ENCODE data around the gene VPS18.
A peak's percentile ranks its signal among the peaks of the same experiment; 100 is the strongest.
"Not testable (repeated sequence)": the region's sequence is repeated elsewhere in the genome, so short reads cannot be mapped to it uniquely, and the experiment has no call there.

Gene VPS18

DNA sequence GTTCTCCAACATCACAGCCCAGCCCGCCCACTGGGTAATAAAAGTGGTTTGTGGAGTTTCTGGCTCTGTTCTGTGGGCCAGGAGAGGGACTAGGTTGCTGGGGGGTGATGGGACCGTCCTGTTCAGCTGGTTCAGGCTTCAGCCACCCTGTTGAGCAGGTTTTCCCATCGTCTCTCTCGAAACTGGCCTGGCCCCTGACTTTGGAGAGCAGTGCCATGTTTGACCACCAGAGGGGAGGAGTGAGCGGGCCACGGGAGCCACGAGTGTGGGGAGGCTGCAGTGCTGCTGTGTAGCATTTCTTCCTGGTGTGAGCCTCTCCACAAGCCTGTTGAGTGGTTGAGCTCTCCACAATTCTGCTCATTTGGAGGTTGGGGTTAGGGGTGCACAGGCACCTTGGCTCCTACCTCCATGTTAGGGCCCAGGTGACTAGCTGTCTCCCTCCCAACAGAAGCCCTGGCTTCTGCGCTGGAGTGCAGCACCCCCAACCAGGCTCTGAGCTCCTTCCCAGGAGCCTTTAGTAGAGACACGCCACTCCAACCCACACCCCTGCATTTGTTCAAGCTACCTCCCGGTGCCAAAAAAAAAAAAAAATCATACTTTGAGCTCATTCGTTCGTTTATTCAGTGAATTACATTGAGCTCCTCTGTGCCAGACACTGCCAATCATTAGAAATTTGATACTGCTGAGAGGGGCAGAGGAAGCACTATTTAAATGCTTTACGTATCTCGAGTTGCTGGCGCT is 36.5 kb upstream of the VPS18 start:
- H3K4me3 ChIP-seq (ENCODE audit: control insufficient read depth, low read depth, low read length), result no peak overlapping the region
- DNase-seq (ENCODE audit: low read depth), result peak; percentile 53

DNA sequence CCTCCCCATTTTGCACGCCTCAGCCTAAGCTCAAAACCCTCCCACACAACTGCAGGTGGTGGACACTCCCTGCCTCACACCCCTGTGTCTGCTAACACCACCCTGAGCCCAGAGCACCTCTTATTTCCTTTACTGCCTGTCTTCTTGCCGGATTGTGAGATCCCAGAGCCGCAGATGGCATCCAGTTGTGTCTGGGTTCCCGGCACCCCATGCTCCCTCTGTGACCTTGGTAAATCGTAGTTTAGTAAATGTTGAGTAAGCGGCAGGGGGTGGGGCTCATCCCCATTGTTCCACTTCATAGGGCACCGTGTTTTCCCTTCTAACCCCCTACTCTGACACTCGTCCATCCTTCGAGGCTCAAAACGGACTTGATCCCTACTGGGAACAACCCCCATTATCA is 35.5 kb upstream of the VPS18 start:
- DNase-seq (ENCODE audit: low read depth), result no peak
- no peak overlapping the region for H3K4me3 ChIP-seq (ENCODE audit: control insufficient read depth, low read depth, low read length)
- TF ChIP-seq, protein P1, sequence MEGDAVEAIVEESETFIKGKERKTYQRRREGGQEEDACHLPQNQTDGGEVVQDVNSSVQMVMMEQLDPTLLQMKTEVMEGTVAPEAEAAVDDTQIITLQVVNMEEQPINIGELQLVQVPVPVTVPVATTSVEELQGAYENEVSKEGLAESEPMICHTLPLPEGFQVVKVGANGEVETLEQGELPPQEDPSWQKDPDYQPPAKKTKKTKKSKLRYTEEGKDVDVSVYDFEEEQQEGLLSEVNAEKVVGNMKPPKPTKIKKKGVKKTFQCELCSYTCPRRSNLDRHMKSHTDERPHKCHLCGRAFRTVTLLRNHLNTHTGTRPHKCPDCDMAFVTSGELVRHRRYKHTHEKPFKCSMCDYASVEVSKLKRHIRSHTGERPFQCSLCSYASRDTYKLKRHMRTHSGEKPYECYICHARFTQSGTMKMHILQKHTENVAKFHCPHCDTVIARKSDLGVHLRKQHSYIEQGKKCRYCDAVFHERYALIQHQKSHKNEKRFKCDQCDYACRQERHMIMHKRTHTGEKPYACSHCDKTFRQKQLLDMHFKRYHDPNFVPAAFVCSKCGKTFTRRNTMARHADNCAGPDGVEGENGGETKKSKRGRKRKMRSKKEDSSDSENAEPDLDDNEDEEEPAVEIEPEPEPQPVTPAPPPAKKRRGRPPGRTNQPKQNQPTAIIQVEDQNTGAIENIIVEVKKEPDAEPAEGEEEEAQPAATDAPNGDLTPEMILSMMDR (conservative IDR thresholded peaks at IDR 0.05; ENCODE audit: control insufficient read depth, insufficient read depth, low read depth, low read length), result no peak

More for the DNA sequence above, 36.5 kb upstream of the VPS18 start:
- TF ChIP-seq, protein P1 (conservative IDR thresholded peaks at IDR 0.05; ENCODE audit: control insufficient read depth, insufficient read depth, low read depth, low read length), result peak; percentile 96

DNA sequence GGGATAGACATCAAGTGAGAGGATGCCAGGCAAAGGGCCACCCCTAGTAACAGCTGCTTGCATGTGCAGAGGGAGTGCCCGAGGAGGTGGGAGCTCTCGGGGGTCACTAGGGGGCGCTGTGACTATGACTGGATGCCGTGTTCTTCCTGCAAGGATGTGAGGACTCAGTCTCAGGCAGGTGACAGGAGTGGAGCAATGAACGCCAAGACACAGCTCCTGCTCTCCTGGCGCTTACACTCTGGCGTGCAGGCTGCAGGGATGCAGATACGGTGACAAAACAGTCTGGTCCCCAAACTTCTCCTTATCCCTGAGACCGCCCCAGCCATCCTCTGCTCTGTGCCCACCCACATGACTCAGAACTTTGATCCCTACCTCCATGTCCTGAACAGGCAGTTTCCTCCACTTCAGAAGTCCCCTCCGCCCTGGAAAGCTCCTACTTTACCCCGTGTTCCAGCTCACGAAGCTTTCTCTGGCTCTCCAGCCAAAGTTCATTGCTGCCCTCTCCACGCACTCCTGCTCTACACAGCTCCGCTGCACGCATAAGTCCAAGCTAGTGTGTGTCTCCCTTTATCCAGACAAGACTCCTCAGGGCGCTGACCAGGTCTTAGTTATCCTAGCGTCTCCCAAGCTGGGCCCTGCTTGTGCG is 34.9 kb upstream of the VPS18 start:
- TF ChIP-seq, protein P1 (conservative IDR thresholded peaks at IDR 0.05; ENCODE audit: control insufficient read depth, insufficient read depth, low read depth, low read length), result peak; percentile 87
- H3K4me3 ChIP-seq (ENCODE audit: control insufficient read depth, low read depth, low read length), result no peak overlapping the region
- DNase-seq (ENCODE audit: low read depth), result peak; percentile 72

DNA sequence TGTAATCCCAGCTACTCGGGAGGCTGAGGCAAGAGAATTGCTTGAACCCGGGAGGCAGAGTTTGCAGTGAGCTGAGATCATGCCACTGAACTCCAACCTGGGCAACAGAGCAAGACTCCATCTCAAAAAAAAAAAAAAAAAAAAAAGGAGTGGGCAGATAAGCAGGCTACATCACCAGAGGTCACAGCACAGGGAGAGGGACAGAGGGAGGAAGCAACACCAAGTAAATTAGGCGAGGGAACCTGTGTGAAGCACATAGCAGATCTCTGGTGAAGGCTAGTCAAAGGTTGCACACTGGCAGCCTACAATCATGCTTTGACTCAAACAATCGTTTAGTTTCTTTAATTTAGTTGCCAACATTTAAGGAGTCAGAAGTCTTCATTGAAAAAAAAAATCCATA is 33.1 kb upstream of the VPS18 start:
- DNase-seq (ENCODE audit: low read depth); H3K4me3 ChIP-seq (ENCODE audit: control insufficient read depth, low read depth, low read length): not testable (repeated sequence)

DNA sequence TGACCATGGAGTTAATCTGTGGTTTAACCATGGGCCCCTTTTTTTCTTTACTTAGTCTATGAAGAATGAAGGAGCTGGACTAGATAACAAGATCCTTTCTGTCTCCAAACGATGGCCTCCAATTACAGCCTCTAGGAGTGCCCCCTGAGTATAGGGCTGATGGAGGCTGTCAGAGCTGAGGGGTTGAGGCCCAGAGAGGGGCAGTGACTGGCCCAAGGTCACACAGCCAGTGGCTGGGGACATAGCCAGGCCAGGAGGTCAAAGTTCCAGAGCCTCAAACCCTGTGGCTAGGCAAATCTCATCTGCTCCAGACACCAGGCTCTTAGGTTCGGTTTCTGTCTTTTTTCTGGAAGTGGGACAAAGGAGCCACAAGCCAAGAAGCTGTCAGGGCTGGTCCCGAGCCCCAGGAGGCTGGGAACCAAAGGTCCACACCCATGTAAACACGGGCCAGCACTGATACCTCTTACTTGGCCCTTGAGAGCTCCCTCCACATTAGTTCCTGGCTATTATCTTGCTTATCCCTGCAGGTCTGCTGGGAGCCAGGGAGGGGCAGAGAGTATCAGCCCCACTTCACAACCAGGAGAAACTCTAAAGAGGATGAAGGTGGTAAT is 30.5 kb upstream of the VPS18 start:
- no peak for DNase-seq (ENCODE audit: low read depth)
- TF ChIP-seq, protein P1 (conservative IDR thresholded peaks at IDR 0.05; ENCODE audit: control insufficient read depth, insufficient read depth, low read depth, low read length), result no peak
- no peak overlapping the region for H3K4me3 ChIP-seq (ENCODE audit: control insufficient read depth, low read depth, low read length)

DNA sequence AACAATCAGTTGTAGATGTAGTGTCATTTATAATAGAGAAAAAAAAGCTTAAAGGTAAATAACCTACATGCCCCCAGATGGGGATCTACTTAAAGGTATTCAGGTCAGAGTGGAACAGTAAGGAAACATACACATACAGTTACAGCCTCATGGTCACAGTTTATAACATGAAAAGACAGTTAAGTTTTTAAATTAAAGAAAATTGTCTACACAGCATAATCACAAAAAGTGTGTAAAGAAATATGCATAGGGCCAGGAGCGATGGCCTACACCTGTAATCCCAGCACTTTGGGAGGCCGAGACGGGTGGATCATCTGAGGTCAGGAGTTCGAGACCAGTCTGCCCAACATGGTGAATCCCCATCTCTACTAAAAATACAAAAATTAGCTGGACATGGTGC is 27.1 kb upstream of the VPS18 start:
- TF ChIP-seq, protein P1 (conservative IDR thresholded peaks at IDR 0.05; ENCODE audit: control insufficient read depth, insufficient read depth, low read depth, low read length), result no peak
- H3K4me3 ChIP-seq (ENCODE audit: control insufficient read depth, low read depth, low read length), result no peak overlapping the region
- no peak for DNase-seq (ENCODE audit: low read depth)

DNA sequence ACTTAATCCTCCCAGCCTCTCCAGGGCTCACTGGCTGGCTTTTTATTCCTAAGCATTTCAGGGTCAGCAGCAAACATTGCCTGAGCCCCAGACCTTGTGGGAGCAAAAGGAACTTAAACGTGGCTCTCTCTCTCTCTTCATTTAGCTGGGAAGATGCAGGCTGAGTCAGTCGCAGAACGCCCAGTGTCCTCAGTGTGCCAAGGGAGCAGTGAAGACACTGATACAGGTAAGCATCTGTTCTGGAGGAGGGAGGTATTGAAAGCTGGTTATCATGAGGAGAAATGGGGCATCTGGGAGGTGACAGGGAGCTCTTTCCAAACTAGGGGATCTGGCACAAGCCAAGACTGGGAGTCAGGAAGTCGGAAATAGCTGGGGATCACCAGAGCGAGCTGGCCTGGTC is 24.6 kb upstream of the VPS18 start:
- no peak for DNase-seq (ENCODE audit: low read depth)
- TF ChIP-seq, protein P1 (conservative IDR thresholded peaks at IDR 0.05; ENCODE audit: control insufficient read depth, insufficient read depth, low read depth, low read length), result no peak

More for the DNA sequence above, 24.6 kb upstream of the VPS18 start:
- H3K4me3 ChIP-seq (ENCODE audit: control insufficient read depth, low read depth, low read length), result no peak overlapping the region
